Measurements from ENCODE around the gene MRPS31.

- TF ChIP-seq CTCF (IDR thresholded peaks at IDR 0.05) (no peak), EZH2 (IDR thresholded peaks at IDR 0.05) (no peak), EZH2phosphoT487 (IDR thresholded peaks at IDR 0.05) (no peak)
Measured at GRCh38 chr13:40764587-40765403, 6.2 kb downstream of the MRPS31 start.
